HepG2 (cell line): ENCODE data around the gene MYO10. TPM values are rescaled to one million over a fixed set of nuclear protein-coding genes. Genes with fewer than 3 reads are reported as not detected.

ENCODE experiments used
- ATAC-seq: fragments of 200-7000 bp; cut with Tn5 transposase; 3 replicates; pipeline ENCODE4 v1.9.1; 2020; ENCODE audit warnings: mild to moderate bottlenecking, moderate library complexity
- BruUV-seq: library from RNA; stranded (reverse); fragments of 400-500 nt; replicated peaks from 2 replicates; lab custom pipeline; 2021; lab: Mats Ljungman, UMichigan
- CTCF ChIA-PET: fragments of 300-600 bp; formaldehyde crosslinking; extraction: SDS; loops from one replicate; lab custom pipeline; 2021; ENCODE audit warnings: low total read pairs, inconsistent platforms, low intra/inter-chr PET ratio; lab: Yijun Ruan, JAX
- POLR2A ChIA-PET: fragments of 350-600 bp; sonication (Branson Sonifier 250); formaldehyde crosslinking; loops from one replicate; lab custom pipeline; 2020; ENCODE audit warnings: antibody characterized with exemption, inconsistent platforms; lab: Yijun Ruan, JAX
- DNase-seq: peaks from one replicate; pipeline ENCODE4 v3.0.0-alpha.2; 2015; ENCODE audit warnings: low spot score
- FAIRE-seq: peaks from 3 replicates; lab custom pipeline; 2011; peaks lifted over from hg19 to GRCh38; lab: Jason Lieb, UNC
- H2AFZ ChIP-seq: one replicate; pipeline ENCODE4 v1.6.1; 2011; ENCODE audit warnings: low read length, inconsistent platforms
- H3K27ac ChIP-seq: fragments of 300-600 bp; 3 replicates; pipeline ENCODE4 v1.8.0; 2011; ENCODE audit warnings: mixed run types, mild to moderate bottlenecking, mixed read lengths, low read length, inconsistent platforms; ENCODE audit not compliant: insufficient read depth; ENCODE audit errors: extremely low read length
- H3K27me3 ChIP-seq, 2 experiments: fragments of 200-600 bp in 1 of 2; 2 replicates in 1 of 2; 3 replicates in 1 of 2; pipeline versions ENCODE4 v1.6.0 to v1.8.0; 2011; ENCODE audit warnings: low read length in 2 of 2, mild to moderate bottlenecking in 2 of 2, moderate library complexity in 2 of 2, inconsistent platforms in 1 of 2; ENCODE audit not compliant: insufficient read depth in 2 of 2, control insufficient read depth in 1 of 2
- H3K36me3 ChIP-seq, 2 experiments: fragments of 200-600 bp in 1 of 2; replicated peaks in 1 of 2; 2 replicates in 1 of 2; 3 replicates in 1 of 2; pipeline versions ENCODE4 v1.5.1 to v1.8.0; 2011; ENCODE audit warnings: low read length in 2 of 2, inconsistent platforms in 1 of 2; ENCODE audit not compliant: insufficient read depth in 2 of 2, control insufficient read depth in 1 of 2
- H3K4me1 ChIP-seq: 2 replicates; pipeline ENCODE4 v1.5.1; 2012; ENCODE audit warnings: low read length, inconsistent platforms; ENCODE audit not compliant: insufficient read depth
- H3K4me2 ChIP-seq: 2 replicates; pipeline ENCODE4 v1.6.0; 2011; ENCODE audit warnings: low read depth, low read length, inconsistent platforms
- H3K4me3 ChIP-seq, 3 experiments: fragments of 200-600 bp in 1 of 3; sonication (generic), shearing (Covaris generic) in 1 of 3; replicated peaks in 1 of 3; 2 replicates each; pipeline ENCODE4 v1.5.1; 2011 to 2016; ENCODE audit warnings: low read length in 3 of 3, inconsistent platforms in 2 of 3, low read depth in 2 of 3, mild to moderate bottlenecking in 2 of 3, control low read depth in 1 of 3, mixed read lengths in 1 of 3; ENCODE audit not compliant: insufficient read depth in 1 of 3
- H3K79me2 ChIP-seq: one replicate; pipeline ENCODE4 v1.6.1; 2011; ENCODE audit warnings: low read length, inconsistent platforms; ENCODE audit not compliant: insufficient read depth
- H3K9ac ChIP-seq: 2 replicates; pipeline ENCODE4 v1.6.0; 2011; ENCODE audit warnings: mild to moderate bottlenecking, low read depth, low read length, inconsistent platforms; ENCODE audit not compliant: insufficient read depth
- H3K9me3 ChIP-seq: 2 replicates; pipeline ENCODE4 v1.5.1; 2012; ENCODE audit warnings: mild to moderate bottlenecking, low read length
- H4K20me1 ChIP-seq: 2 replicates; pipeline ENCODE4 v1.6.0; 2011; ENCODE audit warnings: inconsistent platforms, mild to moderate bottlenecking, low read length, moderate library complexity; ENCODE audit not compliant: insufficient read depth
- CEBPG ChIP-seq: IDR thresholded peaks from 2 replicates; pipeline ENCODE4 v1.6.1; 2016
- CREB1 ChIP-seq, 2 experiments: fragments of 450-650 bp in 1 of 2; IDR thresholded peaks; 2 replicates each; pipeline ENCODE4 v1.6.1; 2016 to 2017; ENCODE audit warnings: control low read depth in 1 of 2, mild to moderate bottlenecking in 1 of 2, missing compliant biosample characterization in 1 of 2, missing genetic modification characterization in 1 of 2
- HNF1A ChIP-seq, 2 experiments: sonication (generic) in 1 of 2; formaldehyde crosslinking in 1 of 2; IDR thresholded peaks; 2 replicates each; pipeline versions ENCODE4 v1.4.0 to v1.6.1; 2016 to 2020; ENCODE audit warnings: borderline replicate concordance in 1 of 2, low read depth in 1 of 2, mild to moderate bottlenecking in 1 of 2, missing genetic modification reagents in 1 of 2
- SMAD9 ChIP-seq: sonication (generic); formaldehyde crosslinking; IDR thresholded peaks from 2 replicates; pipeline ENCODE4 v1.5.1; 2020; ENCODE audit warnings: mild to moderate bottlenecking, missing genetic modification reagents
- ZBTB7A ChIP-seq: sonication (generic); formaldehyde crosslinking; IDR thresholded peaks from 2 replicates; pipeline ENCODE4 v1.8.0; 2022; ENCODE audit warnings: mild to moderate bottlenecking, missing genetic modification reagents
- ZNF30 ChIP-seq: sonication (generic); formaldehyde crosslinking; IDR thresholded peaks from 2 replicates; pipeline ENCODE4 v1.5.0; 2020; ENCODE audit warnings: mild to moderate bottlenecking, missing genetic modification reagents
- WGBS: methylation state at CpG from one replicate; pipeline ENCODE4 v1.1.6; 2017; ENCODE audit warnings: low lambda C conversion rate; 5-methylcytosine and 5-hydroxymethylcytosine counted together
- in situ Hi-C: cut with HindIII; loops from 2 replicates; pipeline ENCODE4 v1.10.0; 2017; ENCODE audit warnings: low pct_unique_long_range_greater_than_20kb; ENCODE audit not compliant: extremely low pct_ligation_motif_present
- intact Hi-C: fragments of 100-400 bp; cut with micrococcal nuclease; formaldehyde crosslinking; loops from one replicate; pipeline ENCODE4 v1.10.0; 2022; ENCODE audit not compliant: unreplicated experiment
- polyA plus RNA-seq, 8 experiments: library from polyadenylated mRNA; depleted of rRNA in 3 of 8; stranded (reverse) in 7 of 8; unstranded in 1 of 8; fragments of >200 nt; fragmentation: Illumina TruSeq in 4 of 8; extraction: Trizol in 4 of 8; gene quantifications; 2 replicates each; pipeline versions ENCODE4 v1.2.1 to v1.2.3, GENCODE V29; 2011 to 2016; ENCODE audit warnings: low read depth in 4 of 8, missing spikeins in 1 of 8, mixed read lengths in 1 of 8; ENCODE audit not compliant: insufficient read depth in 1 of 8
- total RNA-seq, 5 experiments: library from RNA; depleted of rRNA; stranded (reverse); fragments of >200 nt; fragmentation: Illumina TruSeq; extraction: Trizol; gene quantifications; 2 replicates each; pipeline ENCODE4 v1.2.3, GENCODE V29; 2016; ENCODE audit warnings: low read depth in 1 of 5

MYO10 gene
- total and polyA plus RNA-seq, 2 of the 13 experiments (the other 11 are each of a cell fraction or from before 2014, with no cell fraction given): 4.5 to 14.0 TPM

GRCh38 chr5:16737209-16737608, 198.9 kb downstream of the MYO10 start:
- FAIRE-seq (no peak), ATAC-seq (peak; percentile 16; the same call in 1 of the 3 replicates), DNase-seq (peak; percentile 13)
- no TSS peak for BruUV-seq
- Histone ChIP-seq H3K4me1 (peaks cover 47% of the 10 kb centered on the region), H3K27me3 (no peaks in the 10 kb centered on the region; a peak in 2 of 5 replicates), H3K4me3 (peak overlapping the region; percentile 73 to 91 (median 76)), H4K20me1 (no peaks in the 10 kb centered on the region), H3K79me2 (peaks cover 43% of the 10 kb centered on the region), H3K9me3 (no peaks in the 10 kb centered on the region), H3K4me2 (peak overlapping the region; percentile 91), H2AFZ (no peak overlapping the region), H3K9ac (peak overlapping the region; percentile 86), H3K27ac (peak overlapping the region; percentile 97), H3K36me3 (peaks cover 0 to 5% of the 10 kb centered on the region in 2 experiments; a peak in 3 of 5 replicates)
- ChIA-PET POLR2A (interaction anchor here (1.0 to 5.1 kb wide), 12 partner anchors 7 to 46 kb away, joined by 3 to 91 read pairs (median 8); no protein-coding TSS in a partner anchor), CTCF (no interaction called here)
- intact Hi-C loops: loop anchor here (2.0 to 10.0 kb wide), 2 partner anchors 22 to 272 kb away; partner anchors contain the start of gene ZNF622
- TF ChIP-seq ZNF30 (CRISPR knock-in tag) (no peak), SMAD9 (CRISPR knock-in tag) (no peak), HNF1A (IDR thresholded peaks at IDR 0.05; ENCODE audit: low read depth) (0 out of 2 replicates have a peak, but pooled peaks have one; percentile 8), HNF1A (CRISPR knock-in tag; IDR thresholded peaks at IDR 0.05; ENCODE audit: borderline replicate concordance) (no peak), ZBTB7A (CRISPR knock-in tag) (peak; percentile 64; the same call in 1 of the 2 replicates), CREB1 (IDR thresholded peaks at IDR 0.05) (no peak), CREB1 (CRISPR knock-in tag; IDR thresholded peaks at IDR 0.05) (no peak), CEBPG (CRISPR knock-in tag) (0 out of 2 replicates have a peak, but pooled peaks have one; percentile 33)
- in situ Hi-C loops: no loop called here
- under 1% methylated on average over 3 of the region's 3 CpGs for WGBS
